Thyroid gland (tissue), 4 donors: ENCODE data around the gene OR6C74. TPM values are rescaled to one million over a fixed set of nuclear protein-coding genes. Genes with fewer than 3 reads are reported as not detected.

ENCODE experiments used
- DNase-seq, 2 donors: peaks; one replicate each; pipeline ENCODE4 v3.0.0-alpha.2; 2019
- H3K27ac ChIP-seq, 3 donors: fragments of 200-600 bp; sonication (generic); 1 replicate in 2 of 3; 2 replicates in 1 of 3; pipeline ENCODE4 v1.5.1; 2016 to 2019; ENCODE audit warnings: mild to moderate bottlenecking in 1 of 3, moderate library complexity in 1 of 3
- H3K27me3 ChIP-seq: fragments of 200-600 bp; sonication (generic); one replicate; pipeline ENCODE4 v1.5.1; 2019
- H3K36me3 ChIP-seq, 2 donors: fragments of 200-600 bp; sonication (generic); one replicate each; pipeline ENCODE4 v1.5.1; 2016 to 2019
- H3K4me1 ChIP-seq, 2 donors: fragments of 200-600 bp; sonication (generic); one replicate each; pipeline ENCODE4 v1.5.1; 2017 to 2019
- H3K4me3 ChIP-seq, 3 donors: fragments of 200-600 bp; sonication (generic); replicated peaks in 1 of 3; 1 replicate in 2 of 3; 2 replicates in 1 of 3; pipeline ENCODE4 v1.5.1; 2016; ENCODE audit warnings: mild to moderate bottlenecking in 1 of 3
- H3K9me3 ChIP-seq: fragments of 200-600 bp; sonication (generic); one replicate; pipeline ENCODE4 v1.5.1; 2017
- CTCF ChIP-seq, 6 experiments: fragments of 200-600 bp in 3 of 6; fragments of 450-650 bp in 3 of 6; sonication (generic) in 3 of 6; IDR thresholded peaks; one replicate each; pipeline ENCODE4 v1.5.1; 2016 to 2019; ENCODE audit warnings: antibody characterized with exemption in 6 of 6, mild to moderate bottlenecking in 2 of 6, inconsistent platforms in 1 of 6, moderate library complexity in 1 of 6
- POLR2A ChIP-seq, 2 donors: fragments of 450-650 bp; IDR thresholded peaks; one replicate each; pipeline ENCODE4 v1.6.1; 2017; ENCODE audit warnings: antibody characterized with exemption in 2 of 2, mild to moderate bottlenecking in 2 of 2, moderate library complexity in 1 of 2
- WGBS, 2 donors: methylation state at CpG; one replicate each; pipeline ENCODE4 v1.1.5; 2017; 5-methylcytosine and 5-hydroxymethylcytosine counted together
- intact Hi-C: fragments of 100-400 bp; cut with DNase I; formaldehyde crosslinking; loops from one replicate; pipeline ENCODE4 v1.15.1; 2023
- total RNA-seq, 4 donors: library from RNA; depleted of rRNA; stranded (reverse); fragments of >200 nt; gene quantifications; one replicate each; pipeline ENCODE4 v1.2.3, GENCODE V29; 2016

Gene OR6C74
- total RNA-seq, 4 donors from 2014 or later, result not detected

- Histone ChIP-seq H3K36me3 (no peaks in the 10 kb centered on the region), H3K4me3 (no peak overlapping the region), H3K9me3 (no peaks in the 10 kb centered on the region), H3K27me3 (no peaks in the 10 kb centered on the region), H3K4me1 (no peaks in the 10 kb centered on the region), H3K27ac (no peak overlapping the region)
- intact Hi-C loops, result no loop called here
- TF ChIP-seq POLR2A (IDR thresholded peaks at IDR 0.05) (no peak), CTCF (IDR thresholded peaks at IDR 0.05) (no peak)
- no peak for DNase-seq
- WGBS, 2 donors, result 54 to 55% methylated on average over 2 of the region's 2 CpGs
Measured at GRCh38 chr12:55289999-55290398, 45.6 kb downstream of the OR6C74 start.

Other genes with a start within 250 kb of the OR6C74 start
- gene NEUROD4, start 224.6 kb upstream of the OR6C74 start, total RNA-seq, result not detected
- gene OR9K2, start 118.2 kb upstream of the OR6C74 start, total RNA-seq, result not detected
- gene OR10A7, start 23.6 kb upstream of the OR6C74 start, total RNA-seq, result not detected
- gene OR6C6, start 52.0 kb downstream of the OR6C74 start, total RNA-seq, result not detected
- gene OR6C1, start 69.7 kb downstream of the OR6C74 start, total RNA-seq, result not detected
- gene OR6C3, start 86.1 kb downstream of the OR6C74 start, total RNA-seq, result not detected
- not detected for gene OR6C75, start 118.4 kb downstream of the OR6C74 start, total RNA-seq
- not detected for gene OR6C65, start 155.9 kb downstream of the OR6C74 start, total RNA-seq
- not detected for gene OR6C76, start 181.6 kb downstream of the OR6C74 start, total RNA-seq
- not detected for gene OR6C2, start 199.5 kb downstream of the OR6C74 start, total RNA-seq
- not detected for gene OR6C70, start 225.5 kb downstream of the OR6C74 start, total RNA-seq
- gene OR6C68, start 247.8 kb downstream of the OR6C74 start, total RNA-seq, result not detected